ENCODE data around the gene BRD2.

BRD2 gene

DNA sequence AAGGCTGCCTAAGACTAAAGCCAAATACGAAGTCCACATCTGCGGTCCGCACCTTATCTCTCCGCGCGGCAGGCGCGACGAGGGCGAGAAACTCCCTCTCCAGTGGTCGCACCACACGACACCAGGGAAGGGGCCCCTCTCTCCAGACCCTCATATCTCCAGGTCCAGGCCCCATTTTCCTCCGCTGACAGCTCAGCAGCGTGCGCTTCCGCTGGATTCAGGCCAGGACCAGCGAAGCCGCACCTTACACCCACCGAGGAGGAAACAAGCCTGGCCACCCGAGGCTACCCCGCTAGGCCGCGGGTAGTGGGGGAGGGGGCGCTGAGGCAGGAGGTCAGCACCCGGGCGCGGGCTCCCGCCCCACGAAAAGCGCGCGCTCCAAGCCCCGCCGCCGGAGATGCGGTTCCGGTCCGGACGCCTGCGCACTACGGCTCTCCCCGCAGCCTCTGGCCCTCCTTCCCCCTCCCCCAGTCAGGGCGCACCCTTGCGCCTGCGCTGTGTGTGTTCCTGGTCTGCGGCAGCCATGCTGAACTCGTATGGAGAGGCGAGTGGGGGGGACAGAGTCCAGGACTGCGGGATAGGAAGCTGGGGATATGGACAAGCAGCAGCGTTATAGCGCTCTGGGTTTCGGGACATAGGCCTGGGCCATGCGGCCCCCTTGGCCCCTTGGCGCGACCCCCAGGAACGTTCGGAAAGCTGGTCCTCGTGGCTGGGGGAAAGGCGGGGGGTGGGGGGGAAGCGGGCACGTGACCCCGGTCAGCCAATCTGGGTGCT lies at the start of gene BRD2:
TSS of gene BRD2 (plus strand) at position 502 of the 774 bp plus-strand sequence. CDS start 4,305 bp downstream, outside the sequence.
- CTCF ChIA-PET: interaction anchor here (0.6 to 14.8 kb wide), 13 partner anchors 8 to 130 kb away, joined by 3 to 313 read pairs (median 7); partner anchors contain the start of genes HLA-DMA, HLA-DMB and TAP2
- POLR2A ChIA-PET: interaction anchor here (0.6 to 9.8 kb wide), 6 partner anchors 13 to 113 kb away, joined by 3 to 271 read pairs (median 4); partner anchors contain the start of gene HLA-DMA
- peak; percentile 93 for DNase-seq (ENCODE audit: extremely low spot score)
- TF ChIP-seq, protein P1, sequence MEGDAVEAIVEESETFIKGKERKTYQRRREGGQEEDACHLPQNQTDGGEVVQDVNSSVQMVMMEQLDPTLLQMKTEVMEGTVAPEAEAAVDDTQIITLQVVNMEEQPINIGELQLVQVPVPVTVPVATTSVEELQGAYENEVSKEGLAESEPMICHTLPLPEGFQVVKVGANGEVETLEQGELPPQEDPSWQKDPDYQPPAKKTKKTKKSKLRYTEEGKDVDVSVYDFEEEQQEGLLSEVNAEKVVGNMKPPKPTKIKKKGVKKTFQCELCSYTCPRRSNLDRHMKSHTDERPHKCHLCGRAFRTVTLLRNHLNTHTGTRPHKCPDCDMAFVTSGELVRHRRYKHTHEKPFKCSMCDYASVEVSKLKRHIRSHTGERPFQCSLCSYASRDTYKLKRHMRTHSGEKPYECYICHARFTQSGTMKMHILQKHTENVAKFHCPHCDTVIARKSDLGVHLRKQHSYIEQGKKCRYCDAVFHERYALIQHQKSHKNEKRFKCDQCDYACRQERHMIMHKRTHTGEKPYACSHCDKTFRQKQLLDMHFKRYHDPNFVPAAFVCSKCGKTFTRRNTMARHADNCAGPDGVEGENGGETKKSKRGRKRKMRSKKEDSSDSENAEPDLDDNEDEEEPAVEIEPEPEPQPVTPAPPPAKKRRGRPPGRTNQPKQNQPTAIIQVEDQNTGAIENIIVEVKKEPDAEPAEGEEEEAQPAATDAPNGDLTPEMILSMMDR (IDR thresholded peaks at IDR 0.05; ENCODE audit: control extremely low read depth, extremely low read depth, low read depth, missing control alignments): no peak

DNA sequence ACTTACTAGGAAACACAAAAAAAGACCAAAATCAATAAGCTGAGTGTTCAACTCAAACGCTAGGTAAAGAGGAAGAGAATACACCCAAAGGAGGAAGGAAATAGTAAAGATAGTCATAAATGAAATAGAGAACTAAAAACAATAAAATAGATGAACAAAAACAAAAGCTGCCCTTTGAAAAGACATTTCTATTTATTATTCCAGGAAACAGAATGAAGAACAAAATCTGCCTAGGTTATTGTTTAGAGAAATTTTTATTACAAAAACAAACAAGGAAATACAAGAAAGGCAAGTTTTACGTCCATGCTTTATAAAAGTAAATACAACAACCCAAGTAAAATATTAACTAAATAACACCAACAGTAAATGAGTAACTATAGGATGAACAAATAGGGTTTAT lies 47.7 kb upstream of the BRD2 start:
- CTCF ChIA-PET: interaction anchor here (0.8 to 4.5 kb wide), 6 partner anchors 10 to 63 kb away, joined by 3 to 49 read pairs (median 3); partner anchors contain the start of gene HLA-DMA

DNA sequence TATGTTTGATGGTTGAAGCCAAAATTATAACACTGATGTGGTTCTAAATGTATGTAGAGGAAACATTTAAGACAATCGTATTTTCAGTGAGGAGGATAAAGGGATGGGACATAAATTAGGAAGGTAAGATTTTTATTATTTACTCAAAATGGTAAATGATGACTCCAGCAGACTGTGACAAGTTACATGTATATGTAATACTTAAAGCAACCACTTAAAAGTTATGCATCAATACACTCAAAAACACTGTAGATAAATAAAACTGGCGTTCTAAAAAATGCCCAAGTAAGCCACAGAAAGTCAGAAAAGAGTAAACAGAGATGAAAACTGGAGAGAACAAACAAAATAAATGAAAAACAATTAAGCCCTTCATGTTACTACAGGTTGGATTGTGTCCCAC lies 46.3 kb upstream of the BRD2 start:
- DNase-seq (ENCODE audit: extremely low spot score): no peak
- CTCF ChIA-PET: interaction anchor here (2.8 to 4.5 kb wide), 2 partner anchors 11 to 62 kb away, joined by 11 to 49 read pairs; no protein-coding TSS in a partner anchor
- TF ChIP-seq, protein P1 (IDR thresholded peaks at IDR 0.05; ENCODE audit: control extremely low read depth, extremely low read depth, low read depth, missing control alignments): no peak
- POLR2A ChIA-PET: no interaction called here

More for the DNA sequence above, 47.7 kb upstream of the BRD2 start:
- DNase-seq (ENCODE audit: extremely low spot score): no peak
- POLR2A ChIA-PET: interaction anchor here (0.8 kb wide), 1 partner anchor 51 kb away, joined by 4 read pairs; no protein-coding TSS in a partner anchor
- TF ChIP-seq, protein P1 (IDR thresholded peaks at IDR 0.05; ENCODE audit: control extremely low read depth, extremely low read depth, low read depth, missing control alignments): no peak

DNA sequence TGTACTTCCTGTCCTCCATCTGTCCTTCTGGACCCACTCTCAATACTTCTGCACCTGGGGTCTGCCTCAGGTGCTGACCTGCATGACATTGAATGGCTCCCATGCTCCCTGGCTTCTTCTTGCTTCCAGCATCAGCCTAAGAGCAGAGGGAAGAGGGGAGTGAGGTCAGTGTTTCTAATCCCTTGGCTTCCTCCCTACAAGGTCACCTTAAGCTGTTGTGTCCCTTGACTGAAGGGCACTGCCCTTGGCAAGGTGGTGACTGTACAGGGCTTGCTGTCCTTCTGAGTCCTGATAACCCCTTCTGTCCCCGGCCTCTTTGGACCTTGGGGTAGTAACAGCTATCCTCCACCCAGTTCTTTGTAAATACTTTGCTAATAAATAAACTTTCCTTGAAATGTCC lies 37.2 kb upstream of the BRD2 start:
- DNase-seq (ENCODE audit: extremely low spot score): no peak
- TF ChIP-seq, protein P1 (IDR thresholded peaks at IDR 0.05; ENCODE audit: control extremely low read depth, extremely low read depth, low read depth, missing control alignments): no peak
- CTCF ChIA-PET: interaction anchor here (1.0 to 15.9 kb wide), 6 partner anchors 11 to 53 kb away, joined by 3 to 379 read pairs (median 61); partner anchors contain the start of genes HLA-DMA and HLA-DMB
- POLR2A ChIA-PET: interaction anchor here (0.6 to 4.7 kb wide), 3 partner anchors 40 to 273 kb away, joined by 7 to 23 read pairs (median 7); partner anchors contain the start of gene HSD17B8

DNA sequence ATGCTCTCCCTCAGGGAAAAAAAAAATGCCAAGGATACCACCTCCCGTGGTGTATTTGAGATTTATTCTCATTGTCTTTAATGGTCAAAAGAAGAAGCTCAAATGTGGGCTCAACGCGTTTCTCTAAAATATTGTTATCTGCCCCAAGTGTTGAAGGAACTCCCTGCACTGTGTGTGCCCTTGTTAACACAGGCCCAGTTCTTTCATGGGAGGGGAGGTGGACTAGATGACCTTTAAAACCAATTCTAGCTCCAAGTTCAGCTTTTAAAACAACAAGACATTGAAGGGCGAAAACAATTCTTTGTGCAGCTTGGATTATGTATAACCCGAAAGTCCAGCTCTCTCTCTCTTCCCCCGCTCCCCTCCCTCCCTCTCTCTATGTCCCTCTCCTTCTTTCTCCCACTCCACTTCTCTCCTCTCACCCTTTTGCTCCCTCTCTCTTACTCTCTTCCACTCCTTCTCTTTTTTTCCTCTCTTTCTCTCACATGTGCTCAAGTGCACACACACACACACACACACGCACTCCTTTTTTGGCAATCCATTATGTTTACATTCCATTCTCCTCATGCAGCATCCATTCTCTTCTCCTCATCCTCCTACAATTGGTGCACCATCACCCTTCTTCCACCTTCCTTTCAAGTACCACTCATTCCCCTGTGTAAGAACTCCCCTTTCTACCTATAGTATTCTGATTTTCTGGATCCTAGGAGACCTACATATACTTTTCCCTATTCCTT lies 36.1 kb upstream of the BRD2 start:
- ChIA-PET CTCF (interaction anchor here (1.1 to 15.9 kb wide), 18 partner anchors 10 to 221 kb away, joined by 3 to 379 read pairs (median 14); partner anchors contain the start of genes BRD2, HLA-DMA, HLA-DMB and TAP2), POLR2A (interaction anchor here (1.5 to 4.7 kb wide), 3 partner anchors 39 to 52 kb away, joined by 5 to 23 read pairs (median 7); no protein-coding TSS in a partner anchor)
- no peak for DNase-seq (ENCODE audit: extremely low spot score)
- TF ChIP-seq, protein P1 (IDR thresholded peaks at IDR 0.05; ENCODE audit: control extremely low read depth, extremely low read depth, low read depth, missing control alignments): no peak
